Measurements from ENCODE around the gene SELENOP. TPM values are rescaled to one million over a fixed set of nuclear protein-coding genes. Genes with fewer than 3 reads are reported as not detected.

SELENOP gene
- total and polyA plus RNA-seq, 5 donors from 2014 or later: 0.62 to 0.99 TPM; not detected in 3

DNA sequence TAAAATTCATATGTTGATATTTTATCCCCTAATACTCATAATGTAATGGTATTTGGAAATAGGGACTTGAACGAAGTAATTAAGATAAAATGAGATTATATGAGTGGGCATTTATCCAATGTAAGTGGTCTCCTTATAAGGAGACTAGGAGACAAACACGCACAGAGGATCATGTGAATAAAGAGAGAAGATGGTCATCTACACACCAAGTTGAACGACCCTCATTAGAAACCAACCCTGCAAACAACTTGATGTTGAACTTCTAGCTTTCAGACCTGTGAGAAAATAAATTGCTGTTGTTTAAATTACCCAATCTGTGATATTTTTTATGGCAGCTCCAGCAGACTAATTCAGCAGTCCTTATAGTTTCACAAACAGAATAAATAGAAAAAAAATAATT lies 27.5 kb upstream of the SELENOP start:
- no peak overlapping the region for H3K4me3 ChIP-seq (ENCODE audit: low read depth, low read length)
- no peak overlapping the region for H3K27ac ChIP-seq (ENCODE audit: insufficient read depth, low read length, poor library complexity, severe bottlenecking)
- H3K9me3 ChIP-seq (ENCODE audit: control insufficient read depth in 2 of 2, low read length in 2 of 2): no peaks in the 10 kb centered on the region
- H3K36me3 ChIP-seq (ENCODE audit: control insufficient read depth, insufficient read depth, low read length): no peaks in the 10 kb centered on the region
- Mint-ChIP-seq H3K9me3 (peaks cover 0 to 6% (median under 1%) of the 10 kb centered on the region in 7 donors), H3K36me3 (no peaks in the 10 kb centered on the region), H3K4me3 (no peak overlapping the region), H3K4me1 (no peaks in the 10 kb centered on the region), H3K27ac (no peak overlapping the region), H3K27me3 (peaks cover 19% of the 10 kb centered on the region)
- H3K4me1 ChIP-seq (ENCODE audit: control insufficient read depth, insufficient read depth, low read length, poor library complexity, severe bottlenecking): no peaks in the 10 kb centered on the region
- DNase-seq (no peak), ATAC-seq (ENCODE audit: low read depth in 2 of 2) (no peak)
- no peaks in the 10 kb centered on the region for H3K27me3 ChIP-seq (ENCODE audit: control insufficient read depth, insufficient read depth, low read length)

DNA sequence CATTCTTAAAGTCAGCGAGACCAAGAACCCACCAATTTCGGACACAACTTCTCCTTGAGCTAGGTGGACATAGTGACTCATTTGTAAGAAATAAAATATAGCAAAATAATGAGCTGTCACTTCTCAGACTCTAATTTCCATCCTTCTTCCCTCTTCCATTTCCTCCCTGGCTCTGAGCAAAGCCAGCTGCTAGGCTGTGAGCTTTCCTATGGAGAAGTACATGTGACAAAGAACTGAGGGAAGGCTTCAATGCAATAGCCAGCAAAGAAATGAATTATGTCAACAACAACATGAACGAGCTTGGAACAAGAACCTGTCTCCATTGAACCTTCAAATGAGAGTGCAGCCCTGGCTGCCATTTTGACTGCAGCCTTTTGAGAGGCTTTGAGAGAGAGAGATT lies 25.9 kb upstream of the SELENOP start:
- no peaks in the 10 kb centered on the region for H3K36me3 Mint-ChIP-seq
- H3K27me3 Mint-ChIP-seq: peaks cover 15% of the 10 kb centered on the region
- no peaks in the 10 kb centered on the region for H3K36me3 ChIP-seq (ENCODE audit: control insufficient read depth, insufficient read depth, low read length)
- DNase-seq (no peak), ATAC-seq (ENCODE audit: low read depth in 2 of 2) (no peak)
- peaks cover 0 to 2% (median 0%) of the 10 kb centered on the region in 7 donors for H3K9me3 Mint-ChIP-seq
- H3K4me1 Mint-ChIP-seq: no peaks in the 10 kb centered on the region
- H3K4me3 Mint-ChIP-seq: no peak overlapping the region
- no peak overlapping the region for H3K27ac Mint-ChIP-seq
- H3K9me3 ChIP-seq (ENCODE audit: control insufficient read depth in 2 of 2, low read length in 2 of 2): no peaks in the 10 kb centered on the region
- H3K27me3 ChIP-seq (ENCODE audit: control insufficient read depth, insufficient read depth, low read length): no peaks in the 10 kb centered on the region
- H3K4me1 ChIP-seq (ENCODE audit: control insufficient read depth, insufficient read depth, low read length, poor library complexity, severe bottlenecking): no peaks in the 10 kb centered on the region
- no peak overlapping the region for H3K27ac ChIP-seq (ENCODE audit: insufficient read depth, low read length, poor library complexity, severe bottlenecking)
- H3K4me3 ChIP-seq (ENCODE audit: low read depth, low read length): no peak overlapping the region

DNA sequence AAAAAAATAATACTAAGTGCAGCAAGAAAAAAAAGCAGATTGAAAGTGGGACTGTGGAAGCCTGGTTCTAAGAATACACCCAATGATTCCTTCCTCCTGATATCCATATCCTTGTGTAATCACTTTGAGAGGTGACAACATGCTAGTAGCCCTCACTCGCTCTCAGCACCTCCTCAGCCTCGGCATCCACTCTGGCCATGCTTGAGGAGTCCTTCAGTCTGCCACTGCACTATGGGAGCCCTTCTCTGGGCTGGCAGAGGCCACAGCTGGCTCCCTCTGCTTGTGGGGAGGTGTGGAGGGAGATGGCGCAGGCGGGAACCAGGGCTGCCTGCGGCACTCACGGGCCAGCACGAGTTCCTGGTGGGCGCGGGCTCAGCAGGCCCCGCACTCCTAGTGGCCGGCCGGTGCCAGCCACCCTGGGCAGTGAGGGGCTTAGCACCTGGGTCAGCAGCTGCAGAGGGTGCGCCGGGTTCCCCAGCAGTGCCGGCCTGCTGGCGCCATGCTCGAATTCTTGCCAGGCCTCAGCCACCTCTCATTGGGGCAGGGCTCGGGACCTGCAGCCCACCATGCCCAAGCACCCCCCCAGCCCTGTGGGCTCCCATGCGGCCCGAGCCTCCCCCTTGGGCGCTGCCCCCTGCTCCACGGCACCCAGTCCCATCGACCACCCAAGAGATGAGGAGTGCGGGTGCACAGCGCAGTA lies 24.5 kb upstream of the SELENOP start:
- H3K4me1 Mint-ChIP-seq: no peaks in the 10 kb centered on the region
- Histone ChIP-seq H3K36me3 (ENCODE audit: control insufficient read depth, insufficient read depth, low read length) (no peaks in the 10 kb centered on the region), H3K27ac (ENCODE audit: insufficient read depth, low read length, poor library complexity, severe bottlenecking) (no peak overlapping the region), H3K4me1 (ENCODE audit: control insufficient read depth, insufficient read depth, low read length, poor library complexity, severe bottlenecking) (no peaks in the 10 kb centered on the region), H3K4me3 (ENCODE audit: low read depth, low read length) (no peak overlapping the region), H3K9me3 (ENCODE audit: control insufficient read depth in 2 of 2, low read length in 2 of 2) (no peaks in the 10 kb centered on the region), H3K27me3 (ENCODE audit: control insufficient read depth, insufficient read depth, low read length) (peaks cover 6% of the 10 kb centered on the region)
- H3K4me3 Mint-ChIP-seq: no peak overlapping the region
- H3K27ac Mint-ChIP-seq: no peak overlapping the region
- peaks cover 12% of the 10 kb centered on the region for H3K27me3 Mint-ChIP-seq
- DNase-seq (no peak), ATAC-seq (ENCODE audit: low read depth in 2 of 2) (no peak)
- H3K36me3 Mint-ChIP-seq: no peaks in the 10 kb centered on the region
- peaks cover 0 to 2% (median 0%) of the 10 kb centered on the region in 7 donors for H3K9me3 Mint-ChIP-seq

DNA sequence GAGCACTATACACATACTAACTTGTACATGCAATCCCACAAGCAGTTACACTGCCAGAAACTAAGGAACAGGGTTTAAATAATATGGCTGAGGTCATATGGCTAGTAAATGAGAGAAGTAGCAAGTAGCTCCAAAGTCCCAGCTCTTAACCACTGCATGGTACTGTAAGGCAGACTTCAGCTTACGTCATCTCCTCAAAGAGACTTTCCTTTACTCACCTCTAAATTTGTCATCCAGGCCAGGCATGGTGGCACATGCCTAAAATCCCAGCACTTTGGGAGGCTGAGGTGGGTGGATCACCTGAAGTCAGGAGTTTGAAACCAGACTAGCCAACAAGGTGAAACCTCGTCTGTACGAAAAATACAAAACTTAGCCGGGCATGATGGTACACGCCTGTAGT lies 20.4 kb upstream of the SELENOP start:
- Mint-ChIP-seq H3K27me3 (peaks cover 5% of the 10 kb centered on the region), H3K9me3 (peaks cover 0 to 2% (median 0%) of the 10 kb centered on the region in 7 donors), H3K4me1 (no peaks in the 10 kb centered on the region), H3K36me3 (no peaks in the 10 kb centered on the region), H3K4me3 (no peak overlapping the region), H3K27ac (no peak overlapping the region)
- no peaks in the 10 kb centered on the region for H3K4me1 ChIP-seq (ENCODE audit: control insufficient read depth, insufficient read depth, low read length, poor library complexity, severe bottlenecking)
- H3K27ac ChIP-seq (ENCODE audit: insufficient read depth, low read length, poor library complexity, severe bottlenecking): no peak overlapping the region
- H3K36me3 ChIP-seq (ENCODE audit: control insufficient read depth, insufficient read depth, low read length): no peaks in the 10 kb centered on the region
- ATAC-seq (ENCODE audit: low read depth in 2 of 2): no peak
- H3K4me3 ChIP-seq (ENCODE audit: low read depth, low read length): no peak overlapping the region
- no peak for DNase-seq
- no peaks in the 10 kb centered on the region for H3K9me3 ChIP-seq (ENCODE audit: control insufficient read depth in 2 of 2, low read length in 2 of 2)
- peaks cover 15% of the 10 kb centered on the region for H3K27me3 ChIP-seq (ENCODE audit: control insufficient read depth, insufficient read depth, low read length)

DNA sequence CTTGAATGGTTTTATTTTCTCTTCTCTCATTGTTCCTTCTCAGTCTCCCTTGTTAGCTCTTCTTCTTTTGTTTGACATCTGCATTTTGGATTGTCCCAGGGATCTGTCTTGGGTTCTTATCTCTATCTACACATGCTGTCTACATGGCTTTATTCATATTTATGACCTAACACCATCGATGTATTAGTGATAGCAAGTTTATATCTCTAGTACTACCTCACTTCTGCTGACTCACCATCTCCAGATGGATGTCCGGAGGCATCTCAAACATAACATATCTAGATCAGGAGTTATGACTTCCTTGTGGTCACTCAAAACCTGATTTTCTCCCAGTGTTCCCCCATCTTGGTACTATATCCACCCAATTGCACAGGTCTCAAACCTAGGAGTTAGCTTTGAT lies 19.2 kb upstream of the SELENOP start:
- H3K4me1 Mint-ChIP-seq: no peaks in the 10 kb centered on the region

DNA sequence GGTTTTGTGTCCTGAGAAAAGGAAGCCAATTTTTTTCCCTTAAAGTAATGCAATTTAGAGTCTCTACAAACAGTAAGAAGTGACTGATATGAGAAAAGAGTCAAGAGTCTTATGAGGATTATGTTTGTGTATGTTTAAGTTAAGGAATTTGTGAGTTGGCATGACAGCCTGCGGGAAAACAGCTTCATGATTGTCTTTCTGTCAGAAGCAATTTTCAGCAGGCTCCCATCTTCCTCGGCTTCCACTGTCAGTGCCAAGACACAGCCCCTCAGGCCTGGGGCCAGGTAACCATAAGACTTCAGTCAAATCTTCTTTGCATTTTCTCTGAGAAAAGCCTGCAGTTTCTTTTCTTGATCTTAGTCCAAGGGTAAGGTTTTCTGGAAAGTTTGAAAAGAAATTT lies 17.0 kb upstream of the SELENOP start:
- Mint-ChIP-seq H3K27ac (no peak overlapping the region), H3K9me3 (no peaks in the 10 kb centered on the region), H3K4me1 (no peaks in the 10 kb centered on the region), H3K27me3 (peaks cover 5% of the 10 kb centered on the region), H3K4me3 (no peak overlapping the region), H3K36me3 (no peaks in the 10 kb centered on the region)
- H3K27me3 ChIP-seq (ENCODE audit: control insufficient read depth, insufficient read depth, low read length): peaks cover 15% of the 10 kb centered on the region
- DNase-seq (no peak), ATAC-seq (ENCODE audit: low read depth in 2 of 2) (no peak)
- no peaks in the 10 kb centered on the region for H3K4me1 ChIP-seq (ENCODE audit: control insufficient read depth, insufficient read depth, low read length, poor library complexity, severe bottlenecking)
- no peak overlapping the region for H3K4me3 ChIP-seq (ENCODE audit: low read depth, low read length)
- no peaks in the 10 kb centered on the region for H3K36me3 ChIP-seq (ENCODE audit: control insufficient read depth, insufficient read depth, low read length)
- no peak overlapping the region for H3K27ac ChIP-seq (ENCODE audit: insufficient read depth, low read length, poor library complexity, severe bottlenecking)
- H3K9me3 ChIP-seq (ENCODE audit: control insufficient read depth in 2 of 2, low read length in 2 of 2): no peaks in the 10 kb centered on the region

More for the DNA sequence above, 19.2 kb upstream of the SELENOP start:
- H3K27ac Mint-ChIP-seq: no peak overlapping the region
- Histone ChIP-seq H3K9me3 (ENCODE audit: control insufficient read depth in 2 of 2, low read length in 2 of 2) (no peaks in the 10 kb centered on the region), H3K36me3 (ENCODE audit: control insufficient read depth, insufficient read depth, low read length) (no peaks in the 10 kb centered on the region), H3K4me1 (ENCODE audit: control insufficient read depth, insufficient read depth, low read length, poor library complexity, severe bottlenecking) (no peaks in the 10 kb centered on the region), H3K27ac (ENCODE audit: insufficient read depth, low read length, poor library complexity, severe bottlenecking) (no peak overlapping the region), H3K27me3 (ENCODE audit: control insufficient read depth, insufficient read depth, low read length) (peaks cover 15% of the 10 kb centered on the region), H3K4me3 (ENCODE audit: low read depth, low read length) (no peak overlapping the region)
- peaks cover 5% of the 10 kb centered on the region for H3K27me3 Mint-ChIP-seq
- ATAC-seq (ENCODE audit: low read depth in 2 of 2) (no peak), DNase-seq (no peak)
- peaks cover 0 to 2% (median 0%) of the 10 kb centered on the region in 7 donors for H3K9me3 Mint-ChIP-seq
- no peaks in the 10 kb centered on the region for H3K36me3 Mint-ChIP-seq
- no peak overlapping the region for H3K4me3 Mint-ChIP-seq

DNA sequence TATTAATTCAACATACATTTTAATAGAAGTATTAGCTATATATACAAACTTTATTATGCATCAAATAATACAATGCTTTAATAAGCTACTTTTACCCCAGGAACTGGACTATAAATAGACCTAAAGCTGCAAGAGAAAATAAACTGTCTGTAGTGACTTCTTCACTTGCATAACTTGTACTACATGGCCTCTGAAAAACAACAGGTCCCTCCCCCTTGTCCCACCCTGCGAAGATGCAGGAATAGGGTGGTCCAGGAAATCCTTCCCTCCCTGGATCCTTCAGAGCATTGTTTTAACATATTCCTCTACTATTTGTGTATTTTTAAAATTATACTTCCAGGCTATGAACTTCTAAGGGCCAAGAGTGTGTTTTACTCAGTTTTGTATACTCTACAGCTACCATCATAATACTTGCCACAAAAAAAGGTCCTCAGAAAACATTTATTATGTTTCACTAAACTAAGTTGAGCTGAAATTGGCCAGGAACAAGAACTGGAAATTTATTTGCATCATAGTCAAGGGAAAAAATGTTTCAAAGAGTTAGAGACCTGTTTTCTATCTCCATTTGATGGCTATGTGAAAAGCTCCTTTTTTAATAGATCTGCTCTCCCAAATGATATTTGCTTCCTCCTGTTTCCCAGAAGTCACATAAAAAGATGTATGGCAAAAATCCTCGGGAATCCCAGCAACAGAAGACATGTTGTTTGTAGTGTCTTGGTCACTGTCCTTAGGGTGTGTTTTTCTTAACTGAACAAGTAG lies 15.2 kb upstream of the SELENOP start:
- H3K9me3 ChIP-seq (ENCODE audit: control insufficient read depth in 2 of 2, low read length in 2 of 2): no peaks in the 10 kb centered on the region
- no peak overlapping the region for H3K27ac ChIP-seq (ENCODE audit: insufficient read depth, low read length, poor library complexity, severe bottlenecking)
- no peaks in the 10 kb centered on the region for H3K36me3 ChIP-seq (ENCODE audit: control insufficient read depth, insufficient read depth, low read length)
- Mint-ChIP-seq H3K27ac (no peak overlapping the region), H3K4me3 (no peak overlapping the region), H3K36me3 (no peaks in the 10 kb centered on the region), H3K4me1 (no peaks in the 10 kb centered on the region), H3K27me3 (peaks cover 5% of the 10 kb centered on the region), H3K9me3 (no peaks in the 10 kb centered on the region)
- no peak for DNase-seq
- H3K27me3 ChIP-seq (ENCODE audit: control insufficient read depth, insufficient read depth, low read length): peaks cover 13% of the 10 kb centered on the region
- no peak overlapping the region for H3K4me3 ChIP-seq (ENCODE audit: low read depth, low read length)
- no peaks in the 10 kb centered on the region for H3K4me1 ChIP-seq (ENCODE audit: control insufficient read depth, insufficient read depth, low read length, poor library complexity, severe bottlenecking)
- ATAC-seq (ENCODE audit: low read depth in 2 of 2): no peak
